H1 (cell line): ENCODE measurements around the gene OR52E8. TPM values are rescaled to one million over a fixed set of nuclear protein-coding genes. Genes with fewer than 3 reads are reported as not detected.

Experiments
- CTCF ChIA-PET: fragments of 300-600 bp; sonication (Branson Sonifier 250); formaldehyde crosslinking; loops from one replicate; lab custom pipeline; 2021; ENCODE audit not compliant: partially characterized antibody; lab: Charles Lee
- POLR2A ChIA-PET: fragments of 300-600 bp; sonication (Branson Sonifier 250); formaldehyde crosslinking; loops from one replicate; lab custom pipeline; 2021; ENCODE audit warnings: inconsistent platforms; ENCODE audit not compliant: partially characterized antibody; lab: Charles Lee
- DNase-seq, 2 experiments: peaks; one replicate each; pipeline versions ENCODE4 v3.0.0 to v3.0.0-alpha.2; 2010 to 2022; ENCODE audit warnings: low spot score in 2 of 2, low read depth in 1 of 2, mixed read lengths in 1 of 2
- FAIRE-seq: peaks from 2 replicates; lab custom pipeline; 2011; peaks lifted over from hg19 to GRCh38; lab: Jason Lieb, UNC
- H2AFZ ChIP-seq: 2 replicates; pipeline ENCODE4 v1.8.1; 2012; ENCODE audit warnings: low read length, inconsistent platforms
- H2AK5ac ChIP-seq: 2 replicates; pipeline ENCODE4 v1.6.1; 2013; ENCODE audit warnings: low read depth, low read length
- H2BK120ac ChIP-seq: replicated peaks from 2 replicates; pipeline ENCODE3; 2013; ENCODE audit warnings: low read depth, low read length, inconsistent platforms
- H2BK12ac ChIP-seq: 2 replicates; pipeline ENCODE4 v1.6.1; 2013; ENCODE audit warnings: low read depth, low read length
- H2BK15ac ChIP-seq: 2 replicates; pipeline ENCODE4 v1.6.1; 2013; ENCODE audit warnings: low read length
- H2BK20ac ChIP-seq: 2 replicates; pipeline ENCODE4 v1.6.1; 2013; ENCODE audit warnings: low read length
- H2BK5ac ChIP-seq: 2 replicates; pipeline ENCODE4 v1.6.1; 2013; ENCODE audit warnings: low read depth, low read length
- H3K14ac ChIP-seq: 2 replicates; pipeline ENCODE4 v1.6.1; 2013; ENCODE audit warnings: inconsistent platforms; ENCODE audit not compliant: insufficient read length
- H3K18ac ChIP-seq: 2 replicates; pipeline ENCODE4 v1.6.1; 2013; ENCODE audit warnings: low read length; ENCODE audit errors: extremely low read depth
- H3K23ac ChIP-seq: 2 replicates; pipeline ENCODE4 v1.6.1; 2013; ENCODE audit warnings: inconsistent platforms; ENCODE audit not compliant: insufficient read length
- H3K23me2 ChIP-seq: 2 replicates; pipeline ENCODE4 v1.6.1; 2013; ENCODE audit warnings: low read depth, low read length
- H3K27ac ChIP-seq: 2 replicates; pipeline ENCODE4 v1.6.1; 2011; ENCODE audit warnings: low read depth, low read length, inconsistent platforms
- H3K27me3 ChIP-seq, 4 experiments: replicated peaks in 1 of 4; 1 replicate in 1 of 4; 2 replicates in 3 of 4; pipeline versions ENCODE4 v1.6.1 to v1.8.1; 2011 to 2013; ENCODE audit warnings: low read length in 3 of 4, mild to moderate bottlenecking in 3 of 4, inconsistent platforms in 2 of 4, mixed read lengths in 2 of 4, moderate library complexity in 1 of 4; ENCODE audit not compliant: control insufficient read depth in 3 of 4, insufficient read depth in 3 of 4; ENCODE audit errors: extremely low read depth in 1 of 4
- H3K36me3 ChIP-seq, 4 experiments: 2 replicates each; pipeline versions ENCODE4 v1.6.1 to v1.8.1; 2011 to 2013; ENCODE audit warnings: mild to moderate bottlenecking in 4 of 4, low read length in 3 of 4, moderate library complexity in 2 of 4, control low read depth in 1 of 4, inconsistent platforms in 1 of 4; ENCODE audit not compliant: insufficient read depth in 4 of 4, control insufficient read depth in 2 of 4
- H3K4ac ChIP-seq: replicated peaks from 2 replicates; pipeline ENCODE3; 2013; ENCODE audit warnings: low read length, low read depth, mixed read lengths, inconsistent platforms; ENCODE audit not compliant: insufficient read length
- H3K4me1 ChIP-seq, 4 experiments: replicated peaks in 1 of 4; 1 replicate in 1 of 4; 2 replicates in 3 of 4; pipeline versions ENCODE4 v1.6.1 to v1.8.1; 2011 to 2013; ENCODE audit warnings: low read length in 3 of 4, inconsistent platforms in 2 of 4, mixed read lengths in 1 of 4; ENCODE audit not compliant: insufficient read depth in 4 of 4, control insufficient read depth in 3 of 4
- H3K4me2 ChIP-seq, 2 experiments: 2 replicates each; pipeline versions ENCODE4 v1.6.1 to v1.8.1; 2011 to 2013; ENCODE audit warnings: low read depth in 2 of 2, low read length in 2 of 2, control low read depth in 1 of 2, inconsistent platforms in 1 of 2, mild to moderate bottlenecking in 1 of 2; ENCODE audit not compliant: insufficient read depth in 1 of 2
- H3K4me3 ChIP-seq, 4 experiments: fragments of 200-600, 300-600 bp in 1 of 4; sonication (generic), shearing (Covaris generic), sonication (Bioruptor Twin) in 1 of 4; 2 replicates each; pipeline versions ENCODE4 v1.5.1 to v1.8.1; 2011 to 2016; ENCODE audit warnings: low read length in 4 of 4, low read depth in 3 of 4, control low read depth in 2 of 4, inconsistent platforms in 2 of 4, mild to moderate bottlenecking in 2 of 4, mixed read lengths in 1 of 4, moderate library complexity in 1 of 4; ENCODE audit not compliant: insufficient read depth in 2 of 4; ENCODE audit errors: extremely low read depth in 1 of 4
- H3K56ac ChIP-seq: replicated peaks from 2 replicates; pipeline ENCODE3; 2013; ENCODE audit warnings: low read depth, mild to moderate bottlenecking, mixed read lengths, low read length, inconsistent platforms; ENCODE audit not compliant: insufficient read length
- H3K79me1 ChIP-seq: 2 replicates; pipeline ENCODE4 v1.6.1; 2013; ENCODE audit warnings: low read depth, low read length, control low read depth
- H3K79me2 ChIP-seq, 2 experiments: 2 replicates each; pipeline versions ENCODE4 v1.6.1 to v1.8.1; 2012 to 2013; ENCODE audit warnings: low read length in 2 of 2, mild to moderate bottlenecking in 2 of 2, inconsistent platforms in 1 of 2; ENCODE audit not compliant: insufficient read depth in 2 of 2, control insufficient read depth in 1 of 2
- H3K9ac ChIP-seq, 4 experiments: replicated peaks in 1 of 4; 1 replicate in 1 of 4; 2 replicates in 3 of 4; pipeline versions ENCODE4 v1.6.1 to v1.8.1; 2011 to 2013; ENCODE audit warnings: low read depth in 3 of 4, low read length in 3 of 4, control low read depth in 2 of 4, mild to moderate bottlenecking in 2 of 4, moderate library complexity in 2 of 4, inconsistent platforms in 1 of 4; ENCODE audit errors: extremely low read depth in 1 of 4
- H3K9me3 ChIP-seq, 2 experiments: 2 replicates each; pipeline versions ENCODE4 v1.6.1 to v1.8.1; 2012 to 2013; ENCODE audit warnings: mild to moderate bottlenecking in 2 of 2, moderate library complexity in 2 of 2, control low read depth in 1 of 2, inconsistent platforms in 1 of 2, low read depth in 1 of 2, low read length in 1 of 2, mixed read lengths in 1 of 2; ENCODE audit not compliant: insufficient read depth in 2 of 2
- H4K20me1 ChIP-seq, 2 experiments: replicated peaks in 1 of 2; 2 replicates each; pipeline versions ENCODE3 to v1.8.1; 2011 to 2013; ENCODE audit warnings: inconsistent platforms in 2 of 2, low read length in 2 of 2, mild to moderate bottlenecking in 1 of 2; ENCODE audit not compliant: insufficient read depth in 2 of 2, control insufficient read depth in 1 of 2
- H4K5ac ChIP-seq: 2 replicates; pipeline ENCODE4 v1.6.1; 2013; ENCODE audit warnings: low read length, low read depth, mixed read lengths, inconsistent platforms; ENCODE audit not compliant: insufficient read length
- H4K8ac ChIP-seq: 2 replicates; pipeline ENCODE4 v1.8.0; 2013; ENCODE audit warnings: mild to moderate bottlenecking, moderate library complexity, low read length, inconsistent platforms; ENCODE audit not compliant: insufficient read depth; ENCODE audit errors: extremely low read depth
- H4K91ac ChIP-seq: replicated peaks from 2 replicates; pipeline ENCODE3; 2013; ENCODE audit warnings: low read length, mixed read lengths, inconsistent platforms; ENCODE audit not compliant: insufficient read length
- CBX5 ChIP-seq: fragments of 300-800, 300-1000 bp; sonication (generic); IDR thresholded peaks from 2 replicates; pipeline ENCODE4 v1.7.1; 2016; ENCODE audit warnings: antibody characterized with exemption, low read length, low read depth
- CBX8 ChIP-seq: fragments of 300-800, 300-1000 bp; sonication (generic); IDR thresholded peaks from 2 replicates; pipeline ENCODE4 v1.7.1; 2016; ENCODE audit warnings: low read depth, low read length, borderline replicate concordance
- CHD2 ChIP-seq: IDR thresholded peaks from 2 replicates; pipeline ENCODE4 v1.6.1; 2012; ENCODE audit warnings: low read length, improper control_type of control experiment
- CTCF ChIP-seq, 3 experiments: IDR thresholded peaks; 1 replicate in 2 of 3; 2 replicates in 1 of 3; pipeline versions ENCODE4 v1.5.1 to v1.6.1; 2011; ENCODE audit warnings: low read length in 3 of 3, mild to moderate bottlenecking in 3 of 3, inconsistent platforms in 2 of 3, low read depth in 1 of 3, moderate library complexity in 1 of 3; ENCODE audit not compliant: insufficient read depth in 1 of 3; ENCODE audit errors: control extremely low read depth in 1 of 3
- JUND ChIP-seq: IDR thresholded peaks from 2 replicates; pipeline ENCODE4 v1.6.1; 2011; ENCODE audit warnings: mild to moderate bottlenecking, improper control_type of control experiment, low read length
- NRF1 ChIP-seq: IDR thresholded peaks from 2 replicates; pipeline ENCODE4 v1.6.1; 2011; ENCODE audit warnings: mild to moderate bottlenecking, low read depth, low read length, improper control_type of control experiment
- POU5F1 ChIP-seq: IDR thresholded peaks from 2 replicates; pipeline ENCODE4 v1.6.1; 2011; ENCODE audit warnings: low read depth, mild to moderate bottlenecking, low read length, moderate library complexity
- RXRA ChIP-seq: IDR thresholded peaks from 2 replicates; pipeline ENCODE4 v1.6.1; 2011; ENCODE audit warnings: low read depth, mild to moderate bottlenecking, low read length, moderate library complexity; ENCODE audit not compliant: insufficient read depth
- SIRT6 ChIP-seq: IDR thresholded peaks from one replicate; pipeline ENCODE4 v1.7.1; 2012; ENCODE audit warnings: low read length, inconsistent platforms
- TAF7 ChIP-seq: optimal IDR thresholded peaks from 2 replicates; pipeline ENCODE3; 2011; ENCODE audit warnings: low read depth, mild to moderate bottlenecking, inconsistent platforms, low read length, moderate library complexity, borderline replicate concordance
- whole genome bisulfite sequencing, 2 experiments: shearing (Covaris generic) in 1 of 2; methylation state at CpG; one replicate each; pipeline versions ENCODE4 v1.1.6 to v1.1.7; 2013 to 2015; ENCODE audit warnings: low lambda C conversion rate in 2 of 2, mixed read lengths in 2 of 2, inconsistent platforms in 1 of 2, low coverage in 1 of 2, missing lambda C conversion rate in 1 of 2; ENCODE audit not compliant: insufficient replicate concordance in 2 of 2, insufficient coverage in 1 of 2, insufficient read length in 1 of 2; ENCODE audit errors: extremely low coverage in 1 of 2, missing lambda C conversion rate in 1 of 2; 5-methylcytosine and 5-hydroxymethylcytosine counted together
- polyA plus RNA-seq, 7 experiments: library from polyadenylated mRNA; depleted of rRNA in 3 of 7; stranded (reverse) in 5 of 7; unstranded in 2 of 7; fragments of >200 nt in 5 of 7; fragments of 200-250 nt in 2 of 7; gene quantifications; 1 replicate in 5 of 7; 2 replicates in 1 of 7; 4 replicates in 1 of 7; pipeline versions ENCODE4 v1.2.1 to v1.2.3, GENCODE V29; 2011 to 2013; ENCODE audit warnings: missing spikeins in 2 of 7, mixed read lengths in 2 of 7
- total RNA-seq: library from RNA; stranded (reverse); fragmentation: NEBNext Ultra II Directional; extraction: Animal tissue kit (Norgen Biotek cat#: 25700); gene quantifications from 2 replicates; pipeline ENCODE4 v1.2.1, GENCODE V29; 2021

OR52E8 gene
- total and polyA plus RNA-seq, 2 of the 8 experiments (the other 6 are each of a cell fraction or from before 2014, with no cell fraction given), result not detected

- Histone ChIP-seq H3K9ac (no peak overlapping the region), H3K4me1 (peaks cover 0 to 7% (median 1%) of the 10 kb centered on the region in 4 experiments; a peak in 2 of 7 replicates), H2AK5ac (no peak overlapping the region), H2BK5ac (no peak overlapping the region), H2BK12ac (no peak overlapping the region), H2BK15ac (no peak overlapping the region), H3K23ac (no peak overlapping the region), H3K4ac (no peak overlapping the region), H2BK120ac (no peak overlapping the region), H3K18ac (no peak overlapping the region), H3K27me3 (no peaks in the 10 kb centered on the region), H3K14ac (no peak overlapping the region), H3K36me3 (no peaks in the 10 kb centered on the region), H3K4me2 (no peak overlapping the region; a peak in 1 of 4 replicates), H3K9me3 (no peaks in the 10 kb centered on the region), H3K27ac (no peak overlapping the region), H4K91ac (no peak overlapping the region), H3K4me3 (no peak overlapping the region), H4K20me1 (no peaks in the 10 kb centered on the region), H3K56ac (no peak overlapping the region), H4K5ac (no peak overlapping the region), H3K23me2 (peaks cover 5% of the 10 kb centered on the region; the same call in 1 of the 2 replicates), H2AFZ (no peak overlapping the region), H2BK20ac (no peak overlapping the region), H3K79me1 (no peaks in the 10 kb centered on the region), H3K79me2 (no peaks in the 10 kb centered on the region), H4K8ac (no peak overlapping the region)
- FAIRE-seq (no peak), DNase-seq (no peak)
- 86 to 100% methylated on average over 1 to 6 of the region's 6 CpGs for WGBS, 2 experiments
- CTCF ChIA-PET, result interaction anchor here (0.6 to 1.7 kb wide), 12 partner anchors 12 to 936 kb away, joined by 3 to 7 read pairs (median 4); partner anchors contain the start of gene TRIM5
- POLR2A ChIA-PET, result interaction anchor here (0.9 kb wide), 1 partner anchor 125 kb away, joined by 3 read pairs; the partner anchor contains the start of gene TRIM5
- TF ChIP-seq CBX5 (no peak), CBX8 (no peak), CTCF (IDR thresholded peaks at IDR 0.05; ENCODE audit: control extremely low read depth in 1 of 3, insufficient read depth in 1 of 3, low read depth in 1 of 3, low read length in 3 of 3) (no peak), RXRA (no peak), SIRT6 (no peak), NRF1 (no peak), TAF7 (no peak), JUND (no peak), CHD2 (no peak), POU5F1 (no peak)
Measured at GRCh38 chr11:5809905-5810795, 47.3 kb downstream of the OR52E8 start.
